Adrenal gland (tissue), 5 donors: ENCODE results near the gene CA9.

Experiments used
- POLR2A ChIP-seq, 2 donors: fragments of 450-650 bp; IDR thresholded peaks; one replicate each; pipeline ENCODE4 v1.6.1; 2017; ENCODE audit warnings: antibody characterized with exemption in 2 of 2, mild to moderate bottlenecking in 2 of 2, moderate library complexity in 1 of 2
- TF ChIP-seq, protein P1 (sequence below), 6 experiments: fragments of 450-650 bp in 4 of 6; fragments of 200-600 bp in 2 of 6; sonication (generic) in 1 of 6; IDR thresholded peaks; 1 replicate in 5 of 6; 2 replicates in 1 of 6; pipeline versions ENCODE4 v1.5.1 to v1.8.0; 2016 to 2021; ENCODE audit warnings: antibody characterized with exemption in 6 of 6, mild to moderate bottlenecking in 2 of 6, moderate library complexity in 1 of 6
- donor health status: DM: no; HTN: no; CAD: no.

DNA sequence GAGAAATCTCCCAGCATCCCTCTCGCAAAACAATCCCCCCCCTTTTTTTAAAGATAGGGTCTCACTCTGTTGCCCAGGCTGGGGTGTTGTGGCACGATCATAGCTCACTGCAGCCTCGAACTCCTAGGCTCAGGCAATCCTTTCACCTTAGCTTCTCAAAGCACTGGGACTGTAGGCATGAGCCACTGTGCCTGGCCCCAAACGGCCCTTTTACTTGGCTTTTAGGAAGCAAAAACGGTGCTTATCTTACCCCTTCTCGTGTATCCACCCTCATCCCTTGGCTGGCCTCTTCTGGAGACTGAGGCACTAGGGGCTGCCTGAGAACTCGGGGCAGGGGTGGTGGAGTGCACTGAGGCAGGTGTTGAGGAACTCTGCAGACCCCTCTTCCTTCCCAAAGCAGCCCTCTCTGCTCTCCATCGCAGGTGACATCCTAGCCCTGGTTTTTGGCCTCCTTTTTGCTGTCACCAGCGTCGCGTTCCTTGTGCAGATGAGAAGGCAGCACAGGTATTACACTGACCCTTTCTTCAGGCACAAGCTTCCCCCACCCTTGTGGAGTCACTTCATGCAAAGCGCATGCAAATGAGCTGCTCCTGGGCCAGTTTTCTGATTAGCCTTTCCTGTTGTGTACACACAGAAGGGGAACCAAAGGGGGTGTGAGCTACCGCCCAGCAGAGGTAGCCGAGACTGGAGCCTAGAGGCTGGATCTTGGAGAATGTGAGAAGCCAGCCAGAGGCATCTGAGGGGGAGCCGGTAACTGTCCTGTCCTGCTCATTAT, 6.8 kb downstream of the CA9 start:
- TF ChIP-seq, protein P1, sequence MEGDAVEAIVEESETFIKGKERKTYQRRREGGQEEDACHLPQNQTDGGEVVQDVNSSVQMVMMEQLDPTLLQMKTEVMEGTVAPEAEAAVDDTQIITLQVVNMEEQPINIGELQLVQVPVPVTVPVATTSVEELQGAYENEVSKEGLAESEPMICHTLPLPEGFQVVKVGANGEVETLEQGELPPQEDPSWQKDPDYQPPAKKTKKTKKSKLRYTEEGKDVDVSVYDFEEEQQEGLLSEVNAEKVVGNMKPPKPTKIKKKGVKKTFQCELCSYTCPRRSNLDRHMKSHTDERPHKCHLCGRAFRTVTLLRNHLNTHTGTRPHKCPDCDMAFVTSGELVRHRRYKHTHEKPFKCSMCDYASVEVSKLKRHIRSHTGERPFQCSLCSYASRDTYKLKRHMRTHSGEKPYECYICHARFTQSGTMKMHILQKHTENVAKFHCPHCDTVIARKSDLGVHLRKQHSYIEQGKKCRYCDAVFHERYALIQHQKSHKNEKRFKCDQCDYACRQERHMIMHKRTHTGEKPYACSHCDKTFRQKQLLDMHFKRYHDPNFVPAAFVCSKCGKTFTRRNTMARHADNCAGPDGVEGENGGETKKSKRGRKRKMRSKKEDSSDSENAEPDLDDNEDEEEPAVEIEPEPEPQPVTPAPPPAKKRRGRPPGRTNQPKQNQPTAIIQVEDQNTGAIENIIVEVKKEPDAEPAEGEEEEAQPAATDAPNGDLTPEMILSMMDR (IDR thresholded peaks at IDR 0.05) = no peak
- TF ChIP-seq POLR2A (IDR thresholded peaks at IDR 0.05) = no peak
